Natural killer cell (primary cell): ENCODE data around the gene NELL2. TPM values are rescaled to one million over a fixed set of nuclear protein-coding genes. Genes with fewer than 3 reads are reported as not detected.

Experiments
- ATAC-seq, 3 donors: fragments of 150-1000 bp in 2 of 3; fragments of 200-7000 bp in 1 of 3; cut with Tn5 transposase; 1 replicate in 1 of 3; 2 replicates in 2 of 3; pipeline ENCODE4 v1.10.0; 2021; ENCODE audit warnings: mild to moderate bottlenecking in 2 of 3, moderate library complexity in 2 of 3
- DNase-seq, 2 donors: peaks; one replicate each; pipeline versions ENCODE4 v3.0.0 to v3.0.0-alpha.2; 2013 to 2021; ENCODE audit warnings: mixed read lengths in 1 of 2
- H3K27ac ChIP-seq: one replicate; pipeline ENCODE4 v1.5.1; 2013; ENCODE audit warnings: mild to moderate bottlenecking, low read length
- H3K27me3 ChIP-seq: one replicate; pipeline ENCODE4 v1.6.1; 2013; ENCODE audit warnings: low read length; ENCODE audit not compliant: control insufficient read depth, insufficient read depth
- H3K36me3 ChIP-seq: one replicate; pipeline ENCODE4 v1.6.1; 2013; ENCODE audit warnings: low read length; ENCODE audit not compliant: control insufficient read depth, insufficient read depth
- H3K4me1 ChIP-seq: one replicate; pipeline ENCODE4 v1.6.1; 2013; ENCODE audit warnings: low read length; ENCODE audit not compliant: control insufficient read depth, insufficient read depth
- H3K4me3 ChIP-seq: one replicate; pipeline ENCODE4 v1.5.1; 2013; ENCODE audit warnings: low read length
- H3K9me3 ChIP-seq: one replicate; pipeline ENCODE4 v1.6.1; 2013; ENCODE audit warnings: low read length; ENCODE audit not compliant: control insufficient read depth, insufficient read depth
- H3K27ac Mint-ChIP-seq, 2 donors: one replicate each; pipeline ENCODE4 v1.8.0; 2022; ENCODE audit warnings: mild to moderate bottlenecking in 2 of 2, mixed read lengths in 2 of 2, moderate library complexity in 1 of 2
- H3K27me3 Mint-ChIP-seq, 2 donors: one replicate each; pipeline ENCODE4 v1.8.0; 2022; ENCODE audit warnings: low read depth in 2 of 2, mixed read lengths in 2 of 2
- H3K36me3 Mint-ChIP-seq: one replicate; pipeline ENCODE4 v1.8.0; 2022; ENCODE audit warnings: mixed read lengths
- H3K4me1 Mint-ChIP-seq, 2 donors: one replicate each; pipeline ENCODE4 v1.8.0; 2022; ENCODE audit warnings: mixed read lengths in 2 of 2
- H3K4me3 Mint-ChIP-seq: one replicate; pipeline ENCODE4 v1.8.0; 2022; ENCODE audit warnings: mild to moderate bottlenecking, moderate library complexity, mixed read lengths
- H3K9me3 Mint-ChIP-seq, 2 donors: one replicate each; pipeline ENCODE4 v1.8.0; 2022; ENCODE audit warnings: mixed read lengths in 2 of 2
- WGBS: methylation state at CpG from one replicate; pipeline ENCODE4 v1.1.7; 2013; ENCODE audit warnings: missing lambda C conversion rate; ENCODE audit not compliant: insufficient coverage; 5-methylcytosine and 5-hydroxymethylcytosine counted together
- intact Hi-C: fragments of 100-400 bp; cut with micrococcal nuclease; formaldehyde crosslinking; loops from one replicate; pipeline ENCODE4 v1.14.2; 2022
- total RNA-seq, 4 donors: library from RNA; stranded (reverse); fragments of 120-200 nt in 1 of 4; gene quantifications; one replicate each; pipeline versions ENCODE4 v1.2.3 to v1.2.4, GENCODE V29; 2013 to 2022
- TF ChIP-seq, protein P1 (sequence below): fragments of 200-600 bp; IDR thresholded peaks from one replicate; pipeline ENCODE4 v1.8.0; 2022; ENCODE audit warnings: antibody characterized with exemption

The NELL2 gene
- total RNA-seq, 3 donors from 2014 or later (not counting 1 experiment from before 2014, with no cell fraction given) = 5.8 to 15.3 (median 14.0) TPM

DNA sequence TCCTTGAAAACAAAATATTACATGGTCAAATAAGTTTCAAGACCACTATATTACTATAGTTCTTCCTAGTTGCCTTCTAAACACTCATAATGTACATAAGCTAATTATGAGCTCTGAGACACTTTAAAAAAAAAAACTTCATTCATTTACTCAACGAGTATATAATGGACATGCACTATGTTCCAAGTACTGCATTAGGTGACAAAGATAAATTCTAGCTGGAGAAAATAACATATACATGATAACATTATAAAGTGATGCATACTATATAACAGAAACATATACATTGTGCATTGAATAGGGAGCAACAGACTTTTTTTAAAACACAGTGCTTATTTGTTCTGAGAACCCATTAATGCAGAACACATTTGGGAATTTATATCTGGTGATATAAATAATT, 202.3 kb downstream of the NELL2 start:
- ATAC-seq (no peak), DNase-seq (no peak)
- no CpG with 5 or more reads among the region's 1 CpG for WGBS
- intact Hi-C loops = no loop called here
- Mint-ChIP-seq H3K36me3 (no peaks in the 10 kb centered on the region), H3K9me3 (peaks cover 7 to 10% of the 10 kb centered on the region in 2 donors), H3K27ac (no peak overlapping the region), H3K4me1 (no peaks in the 10 kb centered on the region), H3K27me3 (no peaks in the 10 kb centered on the region), H3K4me3 (no peak overlapping the region)
- Histone ChIP-seq H3K27ac (no peak overlapping the region), H3K36me3 (no peaks in the 10 kb centered on the region), H3K4me3 (no peak overlapping the region), H3K27me3 (no peaks in the 10 kb centered on the region), H3K9me3 (peaks cover 2% of the 10 kb centered on the region), H3K4me1 (no peaks in the 10 kb centered on the region)
- TF ChIP-seq, protein P1, sequence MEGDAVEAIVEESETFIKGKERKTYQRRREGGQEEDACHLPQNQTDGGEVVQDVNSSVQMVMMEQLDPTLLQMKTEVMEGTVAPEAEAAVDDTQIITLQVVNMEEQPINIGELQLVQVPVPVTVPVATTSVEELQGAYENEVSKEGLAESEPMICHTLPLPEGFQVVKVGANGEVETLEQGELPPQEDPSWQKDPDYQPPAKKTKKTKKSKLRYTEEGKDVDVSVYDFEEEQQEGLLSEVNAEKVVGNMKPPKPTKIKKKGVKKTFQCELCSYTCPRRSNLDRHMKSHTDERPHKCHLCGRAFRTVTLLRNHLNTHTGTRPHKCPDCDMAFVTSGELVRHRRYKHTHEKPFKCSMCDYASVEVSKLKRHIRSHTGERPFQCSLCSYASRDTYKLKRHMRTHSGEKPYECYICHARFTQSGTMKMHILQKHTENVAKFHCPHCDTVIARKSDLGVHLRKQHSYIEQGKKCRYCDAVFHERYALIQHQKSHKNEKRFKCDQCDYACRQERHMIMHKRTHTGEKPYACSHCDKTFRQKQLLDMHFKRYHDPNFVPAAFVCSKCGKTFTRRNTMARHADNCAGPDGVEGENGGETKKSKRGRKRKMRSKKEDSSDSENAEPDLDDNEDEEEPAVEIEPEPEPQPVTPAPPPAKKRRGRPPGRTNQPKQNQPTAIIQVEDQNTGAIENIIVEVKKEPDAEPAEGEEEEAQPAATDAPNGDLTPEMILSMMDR = no peak

DNA sequence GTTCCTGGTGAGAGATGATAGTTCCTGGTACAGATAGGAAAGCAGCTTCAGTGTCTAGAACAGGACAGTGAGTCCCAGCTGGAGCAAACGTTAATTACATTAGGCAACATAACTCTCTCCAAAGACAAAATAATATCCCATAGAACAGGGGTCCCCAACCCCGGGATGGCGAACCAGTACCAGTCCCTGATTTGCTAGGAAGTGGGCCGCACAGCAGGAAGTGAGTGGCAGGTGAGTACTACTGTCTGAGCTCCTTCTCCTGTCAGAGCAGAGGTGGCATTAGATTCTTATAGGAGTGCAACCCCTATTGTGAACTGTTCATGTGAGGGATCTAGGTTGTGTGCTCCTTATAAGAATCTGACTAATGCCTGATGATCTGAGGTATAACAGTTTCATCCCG, 204.1 kb downstream of the NELL2 start:
- H3K36me3 Mint-ChIP-seq = no peaks in the 10 kb centered on the region
- intact Hi-C loops = no loop called here

DNA sequence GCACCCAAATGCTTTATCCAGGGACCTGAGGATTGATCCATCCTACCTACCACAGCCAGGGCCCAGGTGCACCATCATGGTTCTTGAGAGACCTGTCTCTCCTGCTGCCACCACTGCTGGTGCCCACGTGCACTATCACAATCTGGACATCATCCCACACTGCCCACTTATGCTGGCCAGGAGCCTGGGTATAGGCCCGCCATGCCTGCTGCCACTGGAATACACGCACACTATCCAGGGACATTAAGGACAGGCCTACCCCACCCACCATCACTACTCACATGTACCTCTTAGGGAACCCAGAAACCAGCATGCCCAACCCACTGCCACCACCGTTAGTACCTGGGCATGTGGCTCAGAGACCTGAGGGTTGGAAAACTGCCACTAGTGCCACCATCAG, 207.7 kb downstream of the NELL2 start:
- no peaks in the 10 kb centered on the region for H3K27me3 Mint-ChIP-seq
- Histone ChIP-seq H3K27ac (no peak overlapping the region), H3K9me3 (peaks cover 6% of the 10 kb centered on the region), H3K27me3 (no peaks in the 10 kb centered on the region), H3K36me3 (no peaks in the 10 kb centered on the region), H3K4me1 (no peaks in the 10 kb centered on the region), H3K4me3 (no peak overlapping the region)
- no peaks in the 10 kb centered on the region for H3K36me3 Mint-ChIP-seq
- no peak for ATAC-seq
- TF ChIP-seq, protein P1 = no peak
- WGBS = 94% methylated on average over 4 of the region's 4 CpGs
- no peaks in the 10 kb centered on the region for H3K4me1 Mint-ChIP-seq
- no peak overlapping the region for H3K27ac Mint-ChIP-seq
- H3K4me3 Mint-ChIP-seq = no peak overlapping the region
- H3K9me3 Mint-ChIP-seq = peaks cover 13 to 15% of the 10 kb centered on the region in 2 donors
- intact Hi-C loops = no loop called here
- DNase-seq = no peak

More for the DNA sequence above, 204.1 kb downstream of the NELL2 start:
- no peak overlapping the region for H3K27ac Mint-ChIP-seq
- DNase-seq = no peak
- H3K9me3 Mint-ChIP-seq = peaks cover 10 to 13% of the 10 kb centered on the region in 2 donors
- Histone ChIP-seq H3K9me3 (peaks cover 6% of the 10 kb centered on the region), H3K4me1 (no peaks in the 10 kb centered on the region), H3K27ac (no peak overlapping the region), H3K36me3 (no peaks in the 10 kb centered on the region), H3K27me3 (no peaks in the 10 kb centered on the region), H3K4me3 (no peak overlapping the region)
- no peak for ATAC-seq
- no peaks in the 10 kb centered on the region for H3K4me1 Mint-ChIP-seq
- H3K27me3 Mint-ChIP-seq = no peaks in the 10 kb centered on the region
- WGBS = 94% methylated on average over 4 of the region's 5 CpGs
- TF ChIP-seq, protein P1 = no peak
- no peak overlapping the region for H3K4me3 Mint-ChIP-seq

DNA sequence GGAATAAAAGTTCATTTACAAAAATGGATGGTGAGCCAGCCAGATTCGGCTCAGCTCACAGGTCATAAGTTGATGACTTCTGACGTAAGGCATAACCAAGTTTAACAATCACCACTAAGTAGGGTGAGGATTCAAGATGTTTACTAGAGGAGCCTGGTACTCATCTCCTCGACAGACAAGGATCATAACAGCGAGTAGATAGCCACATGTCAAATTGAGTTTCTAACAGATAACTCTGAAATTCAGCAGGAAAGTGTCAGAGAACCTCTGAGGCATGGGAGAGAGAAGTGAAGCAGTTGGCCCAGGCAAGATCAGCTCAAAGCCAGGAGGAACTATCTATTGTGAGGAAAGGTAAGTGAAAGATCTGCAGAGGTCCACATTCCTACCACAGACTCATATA, 208.7 kb downstream of the NELL2 start:
- H3K27me3 Mint-ChIP-seq = no peaks in the 10 kb centered on the region
- Histone ChIP-seq H3K4me1 (no peaks in the 10 kb centered on the region), H3K36me3 (no peaks in the 10 kb centered on the region), H3K27ac (no peak overlapping the region), H3K9me3 (peaks cover 6% of the 10 kb centered on the region), H3K4me3 (no peak overlapping the region), H3K27me3 (no peaks in the 10 kb centered on the region)
- DNase-seq = no peak
- H3K4me1 Mint-ChIP-seq = no peaks in the 10 kb centered on the region
- H3K36me3 Mint-ChIP-seq = no peaks in the 10 kb centered on the region
- no peak overlapping the region for H3K27ac Mint-ChIP-seq
- intact Hi-C loops = no loop called here
- 75% methylated on average over 3 of the region's 4 CpGs for WGBS
- no peak overlapping the region for H3K4me3 Mint-ChIP-seq
- no peak for ATAC-seq
- H3K9me3 Mint-ChIP-seq = peaks cover 13 to 15% of the 10 kb centered on the region in 2 donors
- TF ChIP-seq, protein P1 = no peak
